Stimulated activated CD8-positive, alpha-beta memory T cell treated with anti-CD3 and anti-CD28 coated beads, Interleukin-7, amount 100 ng/mL, for 48 hours (primary cell): ENCODE data around the gene TMEM116.
"Not testable (repeated sequence)": the region's sequence is repeated elsewhere in the genome, so short reads cannot be mapped to it uniquely, and the experiment has no call there.

Source experiments
- DNase-seq, 2 donors: peaks; one replicate each; pipeline ENCODE4 v3.0.0-alpha.2; 2020; ENCODE audit warnings: low read depth in 1 of 2; ENCODE audit errors: extremely low read depth in 1 of 2

TMEM116 gene

GRCh38 chr12:112010415-112011344, 2.3 kb downstream of the TMEM116 start:
- DNase-seq = no peak

GRCh38 chr12:112009596-112009995, 3.4 kb downstream of the TMEM116 start:
- DNase-seq = not testable (repeated sequence)

GRCh38 chr12:112008918-112009317, 4.0 kb downstream of the TMEM116 start:
- DNase-seq = no peak

- DNase-seq = no peak
These were observed 5.0 kb downstream of the TMEM116 start for GRCh38 chr12:112007945-112008344.

- DNase-seq = no peak
These were observed 7.3 kb downstream of the TMEM116 start for GRCh38 chr12:112005419-112006395.

GRCh38 chr12:112004041-112004440, 8.9 kb downstream of the TMEM116 start:
- no peak for DNase-seq

- no peak for DNase-seq
These were observed 11.4 kb downstream of the TMEM116 start for GRCh38 chr12:112001576-112001975.

GRCh38 chr12:112000820-112001219, 12.1 kb downstream of the TMEM116 start:
- no peak for DNase-seq

GRCh38 chr12:111999129-111999528, 13.8 kb downstream of the TMEM116 start:
- not testable (repeated sequence) for DNase-seq

GRCh38 chr12:111998015-111998414, 14.9 kb downstream of the TMEM116 start:
- DNase-seq = no peak

- DNase-seq = no peak
These were observed 15.7 kb downstream of the TMEM116 start for GRCh38 chr12:111997300-111997699.

GRCh38 chr12:111995782-111996480, 17.0 kb downstream of the TMEM116 start:
- no peak for DNase-seq

GRCh38 chr12:111994211-111995111, 18.5 kb downstream of the TMEM116 start:
- DNase-seq = not testable (repeated sequence)

GRCh38 chr12:111993292-111994150, 19.4 kb downstream of the TMEM116 start:
- DNase-seq = no peak

- DNase-seq = no peak
These were observed 20.5 kb downstream of the TMEM116 start for GRCh38 chr12:111992464-111992863.

- DNase-seq = no peak
These were observed 21.0 kb downstream of the TMEM116 start for GRCh38 chr12:111991946-111992345.

- no peak for DNase-seq
These were observed 21.4 kb downstream of the TMEM116 start for GRCh38 chr12:111991535-111991934.

- no peak for DNase-seq
These were observed 28.1 kb downstream of the TMEM116 start for GRCh38 chr12:111984820-111985219.

- no peak for DNase-seq
These were observed 31.0 kb downstream of the TMEM116 start for GRCh38 chr12:111981987-111982386.
